ENCODE data around the gene RPL41.
A peak's percentile ranks its signal among the peaks of the same experiment; 100 is the strongest.

RPL41 gene

DNA sequence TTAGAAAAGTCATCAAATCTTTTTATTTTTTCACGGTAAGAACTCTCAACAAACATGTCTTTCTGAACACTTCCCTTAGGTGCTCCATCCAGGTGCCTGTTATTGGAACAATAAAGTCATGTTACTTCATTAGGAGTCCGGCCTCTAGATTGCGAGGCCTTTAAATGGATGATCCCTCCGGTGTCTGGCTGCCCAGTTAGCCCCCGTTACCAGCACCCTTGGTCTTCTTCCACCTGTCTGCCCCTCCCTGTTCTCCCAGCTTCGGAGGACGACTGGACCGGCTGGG lies 12.7 kb upstream of the RPL41 start:
- peaks cover 21 to 48% of the 10 kb centered on the region in 2 experiments for H3K36me3 ChIP-seq (ENCODE audit: control insufficient read depth in 2 of 2, insufficient read depth in 1 of 2, low read length in 2 of 2)
- peak overlapping the region; percentile 32 for H3K27ac ChIP-seq (ENCODE audit: extremely low read depth, low read depth, low read length)
- H3K4me1 ChIP-seq (ENCODE audit: control insufficient read depth, insufficient read depth, low read length), result 0 out of 2 replicates have a peak, but pooled peaks cover 2% of the 10 kb centered on the region
- H3K9me3 ChIP-seq (ENCODE audit: control insufficient read depth, insufficient read depth, low read depth, low read length), result no peaks in the 10 kb centered on the region
- CTCF ChIA-PET, result interaction anchor here (0.6 to 4.7 kb wide), 13 partner anchors 9 to 736 kb away, joined by 3 to 27 read pairs (median 4); partner anchors contain the start of genes ERBB3, RNF41, RPL41 and SMARCC2
- H3K4me3 ChIP-seq (ENCODE audit: low read depth, low read length), result peak overlapping the region; percentile 65
- TF ChIP-seq ZNF600 (tag by site-specific recombination; IDR thresholded peaks at IDR 0.05), result no peak
- peak; percentile 84; the same call in 1 of the 2 replicates for TF ChIP-seq ZNF391 (tag by site-specific recombination; IDR thresholded peaks at IDR 0.05; ENCODE audit: borderline replicate concordance, low read depth)
- no peak for TF ChIP-seq ZXDB (tag by site-specific recombination; IDR thresholded peaks at IDR 0.05)
- no peak for TF ChIP-seq ZNF133 (tag by site-specific recombination; IDR thresholded peaks at IDR 0.05)
- no peak for TF ChIP-seq ZNF791 (tag by site-specific recombination; IDR thresholded peaks at IDR 0.05)
- peak; percentile 43; the same call in 1 of the 2 replicates for TF ChIP-seq ZNF221 (tag by site-specific recombination; IDR thresholded peaks at IDR 0.05; ENCODE audit: borderline replicate concordance)
- TF ChIP-seq ZNF341 (tag by site-specific recombination; IDR thresholded peaks at IDR 0.05; ENCODE audit: low read depth), result peak; percentile 93; the same call in 1 of the 2 replicates
- TF ChIP-seq, protein P1, sequence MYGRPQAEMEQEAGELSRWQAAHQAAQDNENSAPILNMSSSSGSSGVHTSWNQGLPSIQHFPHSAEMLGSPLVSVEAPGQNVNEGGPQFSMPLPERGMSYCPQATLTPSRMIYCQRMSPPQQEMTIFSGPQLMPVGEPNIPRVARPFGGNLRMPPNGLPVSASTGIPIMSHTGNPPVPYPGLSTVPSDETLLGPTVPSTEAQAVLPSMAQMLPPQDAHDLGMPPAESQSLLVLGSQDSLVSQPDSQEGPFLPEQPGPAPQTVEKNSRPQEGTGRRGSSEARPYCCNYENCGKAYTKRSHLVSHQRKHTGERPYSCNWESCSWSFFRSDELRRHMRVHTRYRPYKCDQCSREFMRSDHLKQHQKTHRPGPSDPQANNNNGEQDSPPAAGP (tag by site-specific recombination; IDR thresholded peaks at IDR 0.05), result no peak
- peak; percentile 80 for TF ChIP-seq ZBTB48 (tag by site-specific recombination; IDR thresholded peaks at IDR 0.05)
- TF ChIP-seq WT1 (tag by site-specific recombination; IDR thresholded peaks at IDR 0.05), result peak; percentile 43; the same call in 1 of the 2 replicates
- TF ChIP-seq ZBTB1 (tag by site-specific recombination; IDR thresholded peaks at IDR 0.05), result no peak
- TF ChIP-seq, protein P2, sequence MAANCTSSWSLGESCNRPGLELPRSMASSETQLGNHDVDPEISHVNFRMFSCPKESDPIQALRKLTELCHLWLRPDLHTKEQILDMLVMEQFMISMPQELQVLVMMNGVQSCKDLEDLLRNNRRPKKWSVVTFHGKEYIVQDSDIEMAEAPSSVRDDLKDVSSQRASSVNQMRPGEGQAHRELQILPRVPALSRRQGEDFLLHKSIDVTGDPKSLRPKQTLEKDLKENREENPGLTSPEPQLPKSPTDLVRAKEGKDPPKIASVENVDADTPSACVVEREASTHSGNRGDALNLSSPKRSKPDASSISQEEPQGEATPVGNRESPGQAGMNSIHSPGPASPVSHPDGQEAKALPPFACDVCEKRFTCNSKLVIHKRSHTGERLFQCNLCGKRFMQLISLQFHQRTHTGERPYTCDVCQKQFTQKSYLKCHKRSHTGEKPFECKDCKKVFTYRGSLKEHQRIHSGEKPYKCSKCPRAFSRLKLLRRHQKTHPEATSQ (tag by site-specific recombination; IDR thresholded peaks at IDR 0.05), result 0 out of 2 replicates have a peak, but pooled peaks have one; percentile 20
- TF ChIP-seq ZNF2 (tag by site-specific recombination; IDR thresholded peaks at IDR 0.05), result peak; percentile 55
- POLR2A ChIA-PET, result interaction anchor here (0.6 to 3.9 kb wide), 33 partner anchors 8 to 365 kb away, joined by 3 to 165 read pairs (median 6); partner anchors contain the start of genes ANKRD52, CNPY2, CS and ERBB3

DNA sequence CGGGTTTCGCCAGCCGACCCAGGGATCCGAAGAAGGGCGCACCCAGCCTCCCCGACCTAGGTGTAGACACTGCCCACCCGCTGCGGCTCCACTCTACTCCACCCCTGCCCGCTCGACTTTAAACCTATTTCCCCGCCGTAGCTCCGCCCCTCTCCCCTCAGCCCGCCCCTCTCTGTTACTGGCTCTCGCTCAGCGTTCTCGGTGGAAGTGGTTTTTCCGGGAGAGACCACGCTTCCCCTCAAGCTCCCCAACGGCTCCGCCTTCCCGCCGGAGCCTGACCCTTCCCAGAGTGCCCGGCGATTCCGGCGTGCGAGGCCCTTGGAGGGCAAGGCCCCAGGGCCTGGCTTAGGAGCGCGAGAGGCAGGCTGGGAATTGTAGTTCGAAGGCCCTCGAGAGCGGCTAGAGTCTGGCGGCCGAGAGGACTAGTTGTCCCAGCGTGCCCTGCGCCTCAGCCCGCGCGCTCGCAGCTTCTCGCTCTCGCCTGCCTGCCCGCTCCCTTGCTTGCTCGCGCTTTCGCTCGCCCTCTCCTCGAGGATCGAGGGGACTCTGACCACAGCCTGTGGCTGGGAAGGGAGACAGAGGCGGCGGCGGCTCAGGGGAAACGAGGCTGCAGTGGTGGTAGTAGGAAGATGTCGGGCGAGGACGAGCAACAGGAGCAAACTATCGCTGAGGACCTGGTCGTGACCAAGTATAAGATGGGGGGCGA lies 12.2 kb upstream of the RPL41 start, which contains the start of gene PA2G4:
PA2G4 (plus strand) TSS at position 451 of the 706 bp plus-strand sequence; CDS start at position 630, 179 bp downstream.
- CTCF ChIA-PET, result interaction anchor here (0.7 to 4.7 kb wide), 12 partner anchors 9 to 736 kb away, joined by 3 to 27 read pairs (median 4); partner anchors contain the start of genes ERBB3, RNF41, RPL41 and SMARCC2
- peaks cover 25 to 53% of the 10 kb centered on the region in 2 experiments for H3K36me3 ChIP-seq (ENCODE audit: control insufficient read depth in 2 of 2, insufficient read depth in 1 of 2, low read length in 2 of 2)
- TF ChIP-seq ZNF174 (tag by site-specific recombination; IDR thresholded peaks at IDR 0.05) (no peak), ZNF426 (tag by site-specific recombination; IDR thresholded peaks at IDR 0.05) (no peak), ZNF571 (tag by site-specific recombination; IDR thresholded peaks at IDR 0.05) (no peak), ZSCAN23 (tag by site-specific recombination; IDR thresholded peaks at IDR 0.05) (no peak), ZNF510 (tag by site-specific recombination; IDR thresholded peaks at IDR 0.05; ENCODE audit: insufficient replicate concordance) (no peak), GLIS2 (tag by site-specific recombination; IDR thresholded peaks at IDR 0.05) (peak; percentile 92), ZNF561 (tag by site-specific recombination; IDR thresholded peaks at IDR 0.05; ENCODE audit: borderline replicate concordance) (peak; percentile 73; the same call in 1 of the 2 replicates), ZNF24 (tag by site-specific recombination; IDR thresholded peaks at IDR 0.05) (peak; percentile 66; the same call in 1 of the 2 replicates)
- TF ChIP-seq, protein P3, sequence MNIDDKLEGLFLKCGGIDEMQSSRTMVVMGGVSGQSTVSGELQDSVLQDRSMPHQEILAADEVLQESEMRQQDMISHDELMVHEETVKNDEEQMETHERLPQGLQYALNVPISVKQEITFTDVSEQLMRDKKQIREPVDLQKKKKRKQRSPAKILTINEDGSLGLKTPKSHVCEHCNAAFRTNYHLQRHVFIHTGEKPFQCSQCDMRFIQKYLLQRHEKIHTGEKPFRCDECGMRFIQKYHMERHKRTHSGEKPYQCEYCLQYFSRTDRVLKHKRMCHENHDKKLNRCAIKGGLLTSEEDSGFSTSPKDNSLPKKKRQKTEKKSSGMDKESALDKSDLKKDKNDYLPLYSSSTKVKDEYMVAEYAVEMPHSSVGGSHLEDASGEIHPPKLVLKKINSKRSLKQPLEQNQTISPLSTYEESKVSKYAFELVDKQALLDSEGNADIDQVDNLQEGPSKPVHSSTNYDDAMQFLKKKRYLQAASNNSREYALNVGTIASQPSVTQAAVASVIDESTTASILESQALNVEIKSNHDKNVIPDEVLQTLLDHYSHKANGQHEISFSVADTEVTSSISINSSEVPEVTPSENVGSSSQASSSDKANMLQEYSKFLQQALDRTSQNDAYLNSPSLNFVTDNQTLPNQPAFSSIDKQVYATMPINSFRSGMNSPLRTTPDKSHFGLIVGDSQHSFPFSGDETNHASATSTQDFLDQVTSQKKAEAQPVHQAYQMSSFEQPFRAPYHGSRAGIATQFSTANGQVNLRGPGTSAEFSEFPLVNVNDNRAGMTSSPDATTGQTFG (tag by site-specific recombination; IDR thresholded peaks at IDR 0.05; ENCODE audit: borderline replicate concordance), result no peak
- TF ChIP-seq, protein P4, sequence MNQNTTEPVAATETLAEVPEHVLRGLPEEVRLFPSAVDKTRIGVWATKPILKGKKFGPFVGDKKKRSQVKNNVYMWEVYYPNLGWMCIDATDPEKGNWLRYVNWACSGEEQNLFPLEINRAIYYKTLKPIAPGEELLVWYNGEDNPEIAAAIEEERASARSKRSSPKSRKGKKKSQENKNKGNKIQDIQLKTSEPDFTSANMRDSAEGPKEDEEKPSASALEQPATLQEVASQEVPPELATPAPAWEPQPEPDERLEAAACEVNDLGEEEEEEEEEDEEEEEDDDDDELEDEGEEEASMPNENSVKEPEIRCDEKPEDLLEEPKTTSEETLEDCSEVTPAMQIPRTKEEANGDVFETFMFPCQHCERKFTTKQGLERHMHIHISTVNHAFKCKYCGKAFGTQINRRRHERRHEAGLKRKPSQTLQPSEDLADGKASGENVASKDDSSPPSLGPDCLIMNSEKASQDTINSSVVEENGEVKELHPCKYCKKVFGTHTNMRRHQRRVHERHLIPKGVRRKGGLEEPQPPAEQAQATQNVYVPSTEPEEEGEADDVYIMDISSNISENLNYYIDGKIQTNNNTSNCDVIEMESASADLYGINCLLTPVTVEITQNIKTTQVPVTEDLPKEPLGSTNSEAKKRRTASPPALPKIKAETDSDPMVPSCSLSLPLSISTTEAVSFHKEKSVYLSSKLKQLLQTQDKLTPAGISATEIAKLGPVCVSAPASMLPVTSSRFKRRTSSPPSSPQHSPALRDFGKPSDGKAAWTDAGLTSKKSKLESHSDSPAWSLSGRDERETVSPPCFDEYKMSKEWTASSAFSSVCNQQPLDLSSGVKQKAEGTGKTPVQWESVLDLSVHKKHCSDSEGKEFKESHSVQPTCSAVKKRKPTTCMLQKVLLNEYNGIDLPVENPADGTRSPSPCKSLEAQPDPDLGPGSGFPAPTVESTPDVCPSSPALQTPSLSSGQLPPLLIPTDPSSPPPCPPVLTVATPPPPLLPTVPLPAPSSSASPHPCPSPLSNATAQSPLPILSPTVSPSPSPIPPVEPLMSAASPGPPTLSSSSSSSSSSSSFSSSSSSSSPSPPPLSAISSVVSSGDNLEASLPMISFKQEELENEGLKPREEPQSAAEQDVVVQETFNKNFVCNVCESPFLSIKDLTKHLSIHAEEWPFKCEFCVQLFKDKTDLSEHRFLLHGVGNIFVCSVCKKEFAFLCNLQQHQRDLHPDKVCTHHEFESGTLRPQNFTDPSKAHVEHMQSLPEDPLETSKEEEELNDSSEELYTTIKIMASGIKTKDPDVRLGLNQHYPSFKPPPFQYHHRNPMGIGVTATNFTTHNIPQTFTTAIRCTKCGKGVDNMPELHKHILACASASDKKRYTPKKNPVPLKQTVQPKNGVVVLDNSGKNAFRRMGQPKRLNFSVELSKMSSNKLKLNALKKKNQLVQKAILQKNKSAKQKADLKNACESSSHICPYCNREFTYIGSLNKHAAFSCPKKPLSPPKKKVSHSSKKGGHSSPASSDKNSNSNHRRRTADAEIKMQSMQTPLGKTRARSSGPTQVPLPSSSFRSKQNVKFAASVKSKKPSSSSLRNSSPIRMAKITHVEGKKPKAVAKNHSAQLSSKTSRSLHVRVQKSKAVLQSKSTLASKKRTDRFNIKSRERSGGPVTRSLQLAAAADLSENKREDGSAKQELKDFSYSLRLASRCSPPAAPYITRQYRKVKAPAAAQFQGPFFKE (tag by site-specific recombination; IDR thresholded peaks at IDR 0.05; ENCODE audit: borderline replicate concordance), result no peak

More for the DNA sequence above, 12.2 kb upstream of the RPL41 start, which contains the start of gene PA2G4:
- 0 out of 2 replicates have a peak, but pooled peaks cover 2% of the 10 kb centered on the region for H3K4me1 ChIP-seq (ENCODE audit: control insufficient read depth, insufficient read depth, low read length)
- POLR2A ChIA-PET, result interaction anchor here (0.6 to 3.9 kb wide), 33 partner anchors 8 to 366 kb away, joined by 3 to 165 read pairs (median 6); partner anchors contain the start of genes ANKRD52, CNPY2, CS and ERBB3
- H3K9me3 ChIP-seq (ENCODE audit: control insufficient read depth, insufficient read depth, low read depth, low read length), result no peaks in the 10 kb centered on the region
- peak within 1 kb of the TSS; percentile 82 for H3K4me3 ChIP-seq (ENCODE audit: low read depth, low read length)
- H3K27ac ChIP-seq (ENCODE audit: extremely low read depth, low read depth, low read length), result peak within 1 kb of the TSS; percentile 90

Data from HEK293 (cell line).